GM21423 (cell line): Measurements from ENCODE around the gene ARHGEF16.

Experiments
- ATAC-seq: cut with Tn5 transposase; IDR thresholded peaks from one replicate; pipeline ENCODE4 v1.9.1; 2021; ENCODE audit warnings: mild to moderate bottlenecking, moderate library complexity; ENCODE audit not compliant: unreplicated experiment

ARHGEF16 gene

GRCh38 chr1:3466366-3467075 lies 12.1 kb downstream of the ARHGEF16 start:
- no peak for ATAC-seq

- no peak for ATAC-seq
Observed at GRCh38 chr1:3467096-3468036, 12.9 kb downstream of the ARHGEF16 start.

GRCh38 chr1:3468236-3469103 lies 14.0 kb downstream of the ARHGEF16 start:
- ATAC-seq = no peak

GRCh38 chr1:3469104-3469848 lies 14.8 kb downstream of the ARHGEF16 start:
- no peak for ATAC-seq

- ATAC-seq = no peak
Observed at GRCh38 chr1:3469849-3470649, 15.6 kb downstream of the ARHGEF16 start.

GRCh38 chr1:3470650-3471355 lies 16.3 kb downstream of the ARHGEF16 start:
- ATAC-seq = no peak

- ATAC-seq = no peak
Observed at GRCh38 chr1:3471356-3472087, 17.1 kb downstream of the ARHGEF16 start.

- no peak for ATAC-seq
Observed at GRCh38 chr1:3472088-3472850, 17.8 kb downstream of the ARHGEF16 start.

- no peak for ATAC-seq
Observed at GRCh38 chr1:3472906-3473305, 18.4 kb downstream of the ARHGEF16 start.

- ATAC-seq = no peak
Observed at GRCh38 chr1:3473381-3473844, 18.9 kb downstream of the ARHGEF16 start.

- ATAC-seq = no peak
Observed at GRCh38 chr1:3474016-3474415, 19.6 kb downstream of the ARHGEF16 start.

- no peak for ATAC-seq
Observed at GRCh38 chr1:3474421-3474820, 20.0 kb downstream of the ARHGEF16 start.

GRCh38 chr1:3475839-3476573 lies 21.5 kb downstream of the ARHGEF16 start:
- no peak for ATAC-seq

GRCh38 chr1:3476666-3477065 lies 22.2 kb downstream of the ARHGEF16 start:
- no peak for ATAC-seq

GRCh38 chr1:3477241-3477995 lies 23.0 kb downstream of the ARHGEF16 start:
- no peak for ATAC-seq

GRCh38 chr1:3478187-3478586 lies 23.7 kb downstream of the ARHGEF16 start:
- no peak for ATAC-seq
